Glutamatergic neuron (in vitro differentiated cells): ENCODE measurements around the gene IL4I1. TPM values are rescaled to one million over a fixed set of nuclear protein-coding genes. Genes with fewer than 3 reads are reported as not detected.

Source experiments
- DNase-seq: peaks from one replicate; pipeline ENCODE4 v3.0.0; 2022
- H3K27ac Mint-ChIP-seq: one replicate; pipeline ENCODE4 v1.8.0; 2020; ENCODE audit warnings: mild to moderate bottlenecking, mixed read lengths, inconsistent platforms; ENCODE audit not compliant: unreplicated experiment
- H3K27me3 Mint-ChIP-seq: one replicate; pipeline ENCODE4 v1.8.0; 2020; ENCODE audit warnings: mild to moderate bottlenecking, moderate library complexity, mixed read lengths, inconsistent platforms; ENCODE audit not compliant: unreplicated experiment
- H3K36me3 Mint-ChIP-seq: one replicate; pipeline ENCODE4 v1.8.0; 2020; ENCODE audit warnings: mild to moderate bottlenecking, mixed read lengths, inconsistent platforms; ENCODE audit not compliant: unreplicated experiment
- H3K4me1 Mint-ChIP-seq: one replicate; pipeline ENCODE4 v1.8.0; 2020; ENCODE audit warnings: mild to moderate bottlenecking, low read depth, mixed read lengths, inconsistent platforms; ENCODE audit not compliant: unreplicated experiment
- H3K4me3 Mint-ChIP-seq: one replicate; pipeline ENCODE4 v1.8.0; 2020; ENCODE audit warnings: mild to moderate bottlenecking, mixed read lengths, inconsistent platforms; ENCODE audit not compliant: unreplicated experiment
- H3K9me3 Mint-ChIP-seq: one replicate; pipeline ENCODE4 v1.8.0; 2020; ENCODE audit warnings: mild to moderate bottlenecking, moderate library complexity, mixed read lengths, inconsistent platforms; ENCODE audit not compliant: unreplicated experiment
- CTCF ChIP-seq: fragments of 200-600 bp; sonication (generic); IDR thresholded peaks from one replicate; pipeline ENCODE4 v1.5.0; 2021; ENCODE audit not compliant: partially characterized antibody, unreplicated experiment
- total RNA-seq: library from RNA; stranded (reverse); fragmentation: NEBNext Ultra II Directional; extraction: Animal tissue kit (Norgen Biotek cat#: 25700); gene quantifications from one replicate; pipeline ENCODE4 v1.2.1, GENCODE V29; 2021; ENCODE audit not compliant: unreplicated experiment

The IL4I1 gene
- total RNA-seq, 1 donor from 2014 or later: 0.59 TPM

DNA sequence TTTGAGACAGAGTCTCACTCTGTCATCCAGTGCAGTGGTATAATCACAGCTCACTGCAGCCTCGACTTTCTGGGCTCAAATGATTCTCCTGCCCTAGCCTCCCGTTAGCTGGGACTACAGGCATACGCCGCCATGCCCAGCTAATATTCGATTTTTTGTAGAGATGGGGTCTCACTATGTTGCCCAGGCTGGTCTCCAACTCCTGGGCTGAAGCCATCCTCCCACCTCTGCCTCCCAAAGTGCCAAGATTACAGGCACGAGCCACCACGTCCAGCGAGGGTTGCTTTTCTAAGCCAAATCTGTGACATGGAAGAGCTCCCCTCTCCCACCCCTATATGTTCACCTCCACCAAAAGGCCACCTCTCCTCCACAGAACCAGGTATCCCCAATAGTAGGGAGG lies 21.4 kb upstream of the IL4I1 start:
- H3K36me3 Mint-ChIP-seq: peaks cover 12% of the 10 kb centered on the region

GRCh38 chr19:49916839-49917733 lies 20.4 kb upstream of the IL4I1 start:
- no peak for TF ChIP-seq CTCF
- H3K9me3 Mint-ChIP-seq: peaks cover 8% of the 10 kb centered on the region
- H3K27me3 Mint-ChIP-seq: peaks cover 7% of the 10 kb centered on the region
- H3K27ac Mint-ChIP-seq: peak overlapping the region; percentile 78
- peaks cover 21% of the 10 kb centered on the region for H3K4me1 Mint-ChIP-seq
- DNase-seq: no peak
- H3K36me3 Mint-ChIP-seq: peaks cover 12% of the 10 kb centered on the region
- peak overlapping the region; percentile 64 for H3K4me3 Mint-ChIP-seq

More for the DNA sequence above, 21.4 kb upstream of the IL4I1 start:
- peaks cover 21% of the 10 kb centered on the region for H3K4me1 Mint-ChIP-seq
- no peak for TF ChIP-seq CTCF
- no peak for DNase-seq
- H3K4me3 Mint-ChIP-seq: no peak overlapping the region
- H3K27me3 Mint-ChIP-seq: peaks cover 7% of the 10 kb centered on the region
- peaks cover 7% of the 10 kb centered on the region for H3K9me3 Mint-ChIP-seq
- peak overlapping the region; percentile 33 for H3K27ac Mint-ChIP-seq

DNA sequence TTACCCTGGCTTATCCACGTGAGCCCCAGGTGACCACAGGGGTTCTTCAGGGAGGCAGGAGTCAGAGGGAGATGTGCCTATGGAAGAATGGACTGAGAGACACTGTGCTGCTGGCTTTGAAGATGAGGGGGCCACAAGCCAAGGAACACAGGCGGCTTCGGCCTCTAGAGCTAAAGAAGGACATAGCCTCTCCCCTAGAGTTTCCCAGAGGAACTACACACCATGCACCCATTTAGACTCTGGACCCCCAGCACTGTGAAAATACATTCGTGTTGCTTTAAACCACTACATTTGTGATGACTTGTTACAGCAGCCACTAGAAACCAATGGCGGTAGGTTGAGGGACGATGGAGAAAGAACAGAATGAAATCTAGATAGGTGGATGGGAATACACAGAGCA lies 18.6 kb upstream of the IL4I1 start:
- H3K9me3 Mint-ChIP-seq: peaks cover 8% of the 10 kb centered on the region
- H3K36me3 Mint-ChIP-seq: peaks cover 12% of the 10 kb centered on the region
- peak; percentile 42 for TF ChIP-seq CTCF
- H3K4me3 Mint-ChIP-seq: no peak overlapping the region
- peaks cover 8% of the 10 kb centered on the region for H3K4me1 Mint-ChIP-seq
- no peak for DNase-seq
- peaks cover 3% of the 10 kb centered on the region for H3K27me3 Mint-ChIP-seq
- H3K27ac Mint-ChIP-seq: no peak overlapping the region

DNA sequence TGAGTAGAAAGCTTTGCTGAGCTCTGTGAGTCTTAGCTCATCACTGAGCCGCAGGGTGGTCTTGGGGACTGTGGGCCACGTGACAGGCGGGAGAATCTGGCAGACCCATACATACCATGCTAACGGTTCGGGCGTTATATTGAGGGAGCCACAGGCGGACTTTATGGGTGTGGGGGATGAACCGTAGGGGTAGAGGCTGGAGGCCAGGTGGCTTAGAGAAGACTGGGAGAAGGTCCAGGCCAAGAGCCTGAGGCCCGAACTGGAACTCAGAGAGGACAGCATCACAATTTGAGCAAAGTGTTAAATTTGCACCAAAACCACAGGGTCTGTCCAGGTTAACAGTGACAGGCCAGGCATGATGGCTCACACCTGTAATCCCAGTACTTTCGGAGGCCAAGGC lies 17.0 kb upstream of the IL4I1 start:
- peaks cover 3% of the 10 kb centered on the region for H3K27me3 Mint-ChIP-seq
- no peak overlapping the region for H3K4me3 Mint-ChIP-seq
- H3K9me3 Mint-ChIP-seq: peaks cover 6% of the 10 kb centered on the region
- DNase-seq: no peak
- H3K27ac Mint-ChIP-seq: peak overlapping the region; percentile 33
- peaks cover 12% of the 10 kb centered on the region for H3K36me3 Mint-ChIP-seq
- TF ChIP-seq CTCF: no peak
- peaks cover 3% of the 10 kb centered on the region for H3K4me1 Mint-ChIP-seq
